ENCODE data around the gene SLC6A6.

SLC6A6 gene

DNA sequence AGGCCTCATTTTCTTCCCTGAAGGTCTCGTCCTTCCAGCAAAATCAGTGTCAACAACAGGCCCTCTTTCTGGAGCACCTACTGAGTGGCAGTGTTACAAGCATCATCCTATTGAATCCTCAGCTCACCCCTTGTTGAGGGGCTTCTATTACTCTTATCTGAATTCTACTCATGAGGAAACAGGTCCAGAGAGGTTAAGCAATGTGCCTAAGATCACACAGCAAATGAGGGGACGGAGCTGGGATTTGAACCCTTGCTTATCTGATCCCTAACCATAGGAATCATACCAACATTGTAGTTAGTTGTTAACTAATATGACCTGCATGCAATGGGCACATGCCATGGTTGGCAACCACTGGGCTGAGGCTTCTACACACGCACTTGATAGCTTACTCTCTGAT lies 63.0 kb downstream of the SLC6A6 start:
- TF ChIP-seq CTCF (IDR thresholded peaks at IDR 0.05; ENCODE audit: borderline replicate concordance, extremely low read depth, low read length, poor library complexity, severe bottlenecking) (no peak), EZH2 (IDR thresholded peaks at IDR 0.05; ENCODE audit: borderline replicate concordance, low read depth, low read length, severe bottlenecking) (no peak)

DNA sequence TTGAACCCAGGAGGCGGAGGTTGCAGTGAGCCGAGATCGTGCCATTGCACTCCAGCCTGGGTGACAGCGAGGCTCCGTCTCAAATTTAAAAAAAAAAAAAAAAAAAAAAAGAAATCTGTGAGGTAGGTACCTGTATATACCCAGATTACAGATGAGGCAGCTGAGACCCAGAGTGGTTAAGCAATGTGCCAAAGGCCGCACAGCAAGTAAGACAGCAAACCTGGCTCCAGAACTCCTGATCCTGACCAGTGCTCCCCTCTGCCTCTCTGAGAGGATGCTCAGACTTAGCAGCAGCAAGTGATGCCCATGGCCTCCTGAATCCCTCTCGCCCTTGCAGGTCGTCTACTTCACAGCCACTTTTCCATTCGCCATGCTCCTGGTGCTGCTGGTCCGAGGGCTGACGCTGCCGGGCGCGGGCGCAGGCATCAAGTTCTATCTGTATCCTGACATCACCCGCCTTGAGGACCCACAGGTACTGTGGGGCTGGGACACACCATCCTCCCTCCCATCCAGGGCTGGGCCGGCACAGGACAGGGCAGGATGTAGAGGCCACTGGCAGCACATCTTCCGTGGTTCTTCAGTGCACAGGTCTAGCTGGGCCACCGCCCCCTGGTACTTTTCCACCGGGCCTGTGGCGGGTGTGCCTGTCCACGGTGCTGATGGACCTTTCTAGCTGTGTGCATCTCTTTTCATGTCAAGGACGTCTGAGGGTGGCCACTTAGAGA lies 63.9 kb downstream of the SLC6A6 start:
- ATAC-seq (ENCODE audit: insufficient read depth, low read depth): no peak
- Histone ChIP-seq H3K9me3 (ENCODE audit: insufficient read depth, low read length, severe bottlenecking) (no peaks in the 10 kb centered on the region), H2AFZ (ENCODE audit: low read depth, low read length) (no peak overlapping the region), H3K27ac (ENCODE audit: low read length) (no peak overlapping the region), H3K79me2 (ENCODE audit: insufficient read depth, low read length) (no peaks in the 10 kb centered on the region), H3K27me3 (ENCODE audit: insufficient read depth, low read length, poor library complexity) (no peaks in the 10 kb centered on the region), H4K20me1 (ENCODE audit: insufficient read depth, low read length) (peaks cover 5% of the 10 kb centered on the region; the same call in 1 of the 2 replicates), H3K4me2 (ENCODE audit: insufficient read depth, low read length) (no peak overlapping the region), H3K36me3 (ENCODE audit: insufficient read depth, low read length) (peaks cover 29% of the 10 kb centered on the region), H3K9ac (ENCODE audit: low read depth, low read length) (no peak overlapping the region), H3K4me1 (ENCODE audit: insufficient read depth, low read length) (no peaks in the 10 kb centered on the region), H3K4me3 (ENCODE audit: low read depth in 1 of 2, low read length in 2 of 2) (no peak overlapping the region)
- no peak for DNase-seq
- TF ChIP-seq EZH2 (IDR thresholded peaks at IDR 0.05; ENCODE audit: borderline replicate concordance, low read depth, low read length, severe bottlenecking): no peak
- no peak for TF ChIP-seq CTCF (IDR thresholded peaks at IDR 0.05; ENCODE audit: borderline replicate concordance, extremely low read depth, low read length, poor library complexity, severe bottlenecking)

More for the DNA sequence above, 63.0 kb downstream of the SLC6A6 start:
- Histone ChIP-seq H3K9me3 (ENCODE audit: insufficient read depth, low read length, severe bottlenecking) (no peaks in the 10 kb centered on the region), H4K20me1 (ENCODE audit: insufficient read depth, low read length) (peaks cover 9% of the 10 kb centered on the region; the same call in 1 of the 2 replicates), H3K4me3 (ENCODE audit: low read depth in 1 of 2, low read length in 2 of 2) (no peak overlapping the region), H3K36me3 (ENCODE audit: insufficient read depth, low read length) (peaks cover 39% of the 10 kb centered on the region), H3K4me2 (ENCODE audit: insufficient read depth, low read length) (no peak overlapping the region), H3K27ac (ENCODE audit: low read length) (no peak overlapping the region), H3K9ac (ENCODE audit: low read depth, low read length) (no peak overlapping the region), H3K27me3 (ENCODE audit: insufficient read depth, low read length, poor library complexity) (no peaks in the 10 kb centered on the region), H3K4me1 (ENCODE audit: insufficient read depth, low read length) (no peaks in the 10 kb centered on the region), H3K79me2 (ENCODE audit: insufficient read depth, low read length) (no peaks in the 10 kb centered on the region), H2AFZ (ENCODE audit: low read depth, low read length) (no peak overlapping the region)
- ATAC-seq (ENCODE audit: insufficient read depth, low read depth) (no peak), DNase-seq (no peak)

DNA sequence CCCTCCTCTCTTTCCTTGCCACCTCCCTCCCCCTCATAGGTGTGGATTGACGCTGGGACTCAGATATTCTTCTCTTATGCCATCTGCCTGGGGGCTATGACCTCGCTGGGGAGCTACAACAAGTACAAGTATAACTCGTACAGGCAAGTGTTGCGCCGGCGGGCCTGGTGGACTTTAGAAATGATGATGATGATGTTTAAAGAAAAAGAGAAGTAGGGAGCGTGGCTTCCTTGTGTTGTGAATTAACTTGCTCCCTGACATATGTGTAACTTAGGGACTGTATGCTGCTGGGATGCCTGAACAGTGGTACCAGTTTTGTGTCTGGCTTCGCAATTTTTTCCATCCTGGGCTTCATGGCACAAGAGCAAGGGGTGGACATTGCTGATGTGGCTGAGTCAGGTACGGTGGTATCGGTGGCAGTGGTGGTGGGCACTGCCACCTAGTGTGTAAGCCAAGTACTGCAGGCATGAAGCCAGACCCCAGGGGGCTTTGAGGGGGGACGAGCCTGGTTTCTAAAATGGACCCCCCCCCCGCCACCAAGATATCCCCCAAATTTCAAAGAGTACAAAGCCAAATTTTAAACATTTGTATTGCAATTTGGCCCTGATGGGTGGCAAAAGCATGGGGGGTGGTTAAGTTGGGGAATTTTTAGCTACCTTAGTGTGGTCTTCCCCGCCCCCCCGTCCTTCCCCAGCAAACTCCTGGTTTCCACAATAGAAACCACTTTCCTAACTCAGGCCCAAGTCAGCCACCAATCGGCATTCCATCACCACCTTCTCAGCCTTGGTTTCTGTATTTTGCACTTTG lies 65.6 kb downstream of the SLC6A6 start:
- peaks cover 38% of the 10 kb centered on the region for H3K36me3 ChIP-seq (ENCODE audit: insufficient read depth, low read length)
- no peak overlapping the region for H3K4me2 ChIP-seq (ENCODE audit: insufficient read depth, low read length)
- no peak overlapping the region for H3K9ac ChIP-seq (ENCODE audit: low read depth, low read length)
- H3K4me3 ChIP-seq (ENCODE audit: low read depth in 1 of 2, low read length in 2 of 2): no peak overlapping the region
- no peak overlapping the region for H3K27ac ChIP-seq (ENCODE audit: low read length)
- no peaks in the 10 kb centered on the region for H3K9me3 ChIP-seq (ENCODE audit: insufficient read depth, low read length, severe bottlenecking)
- peak; percentile 48 for DNase-seq
- no peak overlapping the region for H2AFZ ChIP-seq (ENCODE audit: low read depth, low read length)
- peaks cover 5% of the 10 kb centered on the region; the same call in 1 of the 2 replicates for H4K20me1 ChIP-seq (ENCODE audit: insufficient read depth, low read length)
- no peaks in the 10 kb centered on the region for H3K27me3 ChIP-seq (ENCODE audit: insufficient read depth, low read length, poor library complexity)
- ATAC-seq (ENCODE audit: insufficient read depth, low read depth): peak; percentile 83
- TF ChIP-seq EZH2 (IDR thresholded peaks at IDR 0.05; ENCODE audit: borderline replicate concordance, low read depth, low read length, severe bottlenecking) (no peak), CTCF (IDR thresholded peaks at IDR 0.05; ENCODE audit: borderline replicate concordance, extremely low read depth, low read length, poor library complexity, severe bottlenecking) (peak; percentile 87)
- no peaks in the 10 kb centered on the region for H3K4me1 ChIP-seq (ENCODE audit: insufficient read depth, low read length)
- no peaks in the 10 kb centered on the region for H3K79me2 ChIP-seq (ENCODE audit: insufficient read depth, low read length)
